KMS-11 (cell line): ENCODE data around the gene GTF2F2.
A peak's percentile ranks its signal among the peaks of the same experiment; 100 is the strongest.

Source experiments
- H2AFZ ChIP-seq: fragments of 200-600 bp; sonication (generic); 2 replicates; pipeline ENCODE4 v1.6.1; 2016; ENCODE audit warnings: antibody characterized with exemption, mixed run types, low read depth
- H3K27ac ChIP-seq: fragments of 200-600 bp; sonication (generic); 2 replicates; pipeline ENCODE4 v1.6.1; 2016; ENCODE audit warnings: mild to moderate bottlenecking, mixed run types
- H3K27me3 ChIP-seq: fragments of 200-600 bp; sonication (generic); 2 replicates; pipeline ENCODE4 v1.6.1; 2017; ENCODE audit warnings: mild to moderate bottlenecking, low read depth, mixed run types, moderate library complexity; ENCODE audit not compliant: insufficient read depth
- H3K36me3 ChIP-seq: fragments of 200-600 bp; sonication (generic); 2 replicates; pipeline ENCODE4 v1.6.1; 2017; ENCODE audit warnings: mild to moderate bottlenecking, mixed run types; ENCODE audit not compliant: insufficient read depth
- H3K4me1 ChIP-seq: fragments of 200-600 bp; sonication (generic); 2 replicates; pipeline ENCODE4 v1.6.1; 2016; ENCODE audit warnings: mild to moderate bottlenecking, low read depth, mixed run types; ENCODE audit not compliant: poor library complexity, severe bottlenecking
- H3K4me2 ChIP-seq: fragments of 200-600 bp; sonication (generic); 2 replicates; pipeline ENCODE4 v1.7.0; 2016; ENCODE audit warnings: mild to moderate bottlenecking, mixed run types
- H3K4me3 ChIP-seq: fragments of 200-600 bp; sonication (generic); IDR thresholded peaks from 2 replicates; pipeline ENCODE4 v1.6.1; 2017; ENCODE audit warnings: low read depth, low read length, mixed read lengths; ENCODE audit not compliant: insufficient read depth
- H3K79me2 ChIP-seq: fragments of 200-600 bp; sonication (generic); 2 replicates; pipeline ENCODE4 v1.6.1; 2016; ENCODE audit warnings: low read depth, mixed run types; ENCODE audit not compliant: insufficient read depth
- H3K9ac ChIP-seq: fragments of 200-600 bp; sonication (generic); 2 replicates; pipeline ENCODE4 v1.6.1; 2016; ENCODE audit warnings: mild to moderate bottlenecking, mixed run types
- H4K20me1 ChIP-seq: fragments of 200-600 bp; sonication (generic); 2 replicates; pipeline ENCODE4 v1.6.1; 2016; ENCODE audit warnings: mild to moderate bottlenecking, mixed run types; ENCODE audit not compliant: insufficient read depth
- TF ChIP-seq, protein P1 (sequence below): fragments of 200-600 bp; sonication (generic); conservative IDR thresholded peaks from 2 replicates; pipeline ENCODE4 v1.6.1; 2017; ENCODE audit warnings: low read depth, mild to moderate bottlenecking, antibody characterized with exemption, low read length, moderate library complexity, mixed read lengths

The GTF2F2 gene

DNA sequence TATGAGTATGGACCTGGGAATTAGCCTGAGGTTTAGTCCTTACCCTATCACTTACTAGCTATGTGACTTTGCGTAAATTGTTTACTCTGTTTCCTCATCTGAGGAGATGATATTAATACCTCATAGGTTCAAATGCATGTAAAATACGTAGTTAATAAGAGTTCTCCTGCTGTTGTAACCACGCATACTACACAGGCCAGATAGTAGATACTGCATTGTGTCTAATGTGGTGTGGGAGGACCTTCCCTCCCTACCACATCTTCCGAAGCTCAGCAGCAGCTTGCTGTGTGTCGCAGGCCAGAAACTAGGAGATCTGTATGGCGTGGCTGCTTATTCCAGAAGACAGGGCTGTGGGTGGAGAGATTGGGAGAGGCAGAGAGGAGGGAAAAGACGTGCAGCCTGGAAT is 23.0 kb downstream of the GTF2F2 start:
- TF ChIP-seq, protein P1, sequence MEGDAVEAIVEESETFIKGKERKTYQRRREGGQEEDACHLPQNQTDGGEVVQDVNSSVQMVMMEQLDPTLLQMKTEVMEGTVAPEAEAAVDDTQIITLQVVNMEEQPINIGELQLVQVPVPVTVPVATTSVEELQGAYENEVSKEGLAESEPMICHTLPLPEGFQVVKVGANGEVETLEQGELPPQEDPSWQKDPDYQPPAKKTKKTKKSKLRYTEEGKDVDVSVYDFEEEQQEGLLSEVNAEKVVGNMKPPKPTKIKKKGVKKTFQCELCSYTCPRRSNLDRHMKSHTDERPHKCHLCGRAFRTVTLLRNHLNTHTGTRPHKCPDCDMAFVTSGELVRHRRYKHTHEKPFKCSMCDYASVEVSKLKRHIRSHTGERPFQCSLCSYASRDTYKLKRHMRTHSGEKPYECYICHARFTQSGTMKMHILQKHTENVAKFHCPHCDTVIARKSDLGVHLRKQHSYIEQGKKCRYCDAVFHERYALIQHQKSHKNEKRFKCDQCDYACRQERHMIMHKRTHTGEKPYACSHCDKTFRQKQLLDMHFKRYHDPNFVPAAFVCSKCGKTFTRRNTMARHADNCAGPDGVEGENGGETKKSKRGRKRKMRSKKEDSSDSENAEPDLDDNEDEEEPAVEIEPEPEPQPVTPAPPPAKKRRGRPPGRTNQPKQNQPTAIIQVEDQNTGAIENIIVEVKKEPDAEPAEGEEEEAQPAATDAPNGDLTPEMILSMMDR = no peak
- H3K9ac ChIP-seq = no peak overlapping the region
- H3K4me1 ChIP-seq = no peaks in the 10 kb centered on the region
- H2AFZ ChIP-seq = no peak overlapping the region
- H3K79me2 ChIP-seq = 0 out of 2 replicates have a peak, but pooled peaks cover 7% of the 10 kb centered on the region
- H4K20me1 ChIP-seq = no peaks in the 10 kb centered on the region
- no peak overlapping the region for H3K4me3 ChIP-seq
- no peak overlapping the region for H3K4me2 ChIP-seq
- no peak overlapping the region for H3K27ac ChIP-seq
- no peaks in the 10 kb centered on the region for H3K36me3 ChIP-seq
- no peaks in the 10 kb centered on the region for H3K27me3 ChIP-seq

DNA sequence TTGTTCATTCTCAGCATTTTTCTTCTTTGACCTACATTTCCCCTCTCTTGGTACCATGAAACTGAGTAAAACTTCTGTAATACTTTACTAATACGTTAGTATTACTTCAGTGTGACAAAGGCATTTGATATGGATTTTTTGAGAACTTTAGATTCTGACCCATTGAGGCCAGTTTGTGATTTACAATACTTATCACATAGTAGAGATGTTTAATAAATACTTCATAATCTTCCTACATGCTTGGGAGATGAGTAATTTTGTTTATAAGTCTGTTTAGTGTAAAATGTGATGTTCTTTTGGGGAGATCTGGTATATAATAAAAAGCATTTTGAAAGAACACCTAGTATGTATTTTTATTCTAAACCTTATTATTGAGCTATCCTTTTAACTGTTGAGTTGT is 29.7 kb downstream of the GTF2F2 start:
- Histone ChIP-seq H3K4me3 (no peak overlapping the region), H3K4me1 (no peaks in the 10 kb centered on the region), H3K27me3 (no peaks in the 10 kb centered on the region), H3K9ac (no peak overlapping the region), H3K79me2 (no peaks in the 10 kb centered on the region), H2AFZ (no peak overlapping the region), H4K20me1 (no peaks in the 10 kb centered on the region), H3K4me2 (no peak overlapping the region), H3K27ac (no peak overlapping the region), H3K36me3 (no peaks in the 10 kb centered on the region)
- TF ChIP-seq, protein P1 = no peak

DNA sequence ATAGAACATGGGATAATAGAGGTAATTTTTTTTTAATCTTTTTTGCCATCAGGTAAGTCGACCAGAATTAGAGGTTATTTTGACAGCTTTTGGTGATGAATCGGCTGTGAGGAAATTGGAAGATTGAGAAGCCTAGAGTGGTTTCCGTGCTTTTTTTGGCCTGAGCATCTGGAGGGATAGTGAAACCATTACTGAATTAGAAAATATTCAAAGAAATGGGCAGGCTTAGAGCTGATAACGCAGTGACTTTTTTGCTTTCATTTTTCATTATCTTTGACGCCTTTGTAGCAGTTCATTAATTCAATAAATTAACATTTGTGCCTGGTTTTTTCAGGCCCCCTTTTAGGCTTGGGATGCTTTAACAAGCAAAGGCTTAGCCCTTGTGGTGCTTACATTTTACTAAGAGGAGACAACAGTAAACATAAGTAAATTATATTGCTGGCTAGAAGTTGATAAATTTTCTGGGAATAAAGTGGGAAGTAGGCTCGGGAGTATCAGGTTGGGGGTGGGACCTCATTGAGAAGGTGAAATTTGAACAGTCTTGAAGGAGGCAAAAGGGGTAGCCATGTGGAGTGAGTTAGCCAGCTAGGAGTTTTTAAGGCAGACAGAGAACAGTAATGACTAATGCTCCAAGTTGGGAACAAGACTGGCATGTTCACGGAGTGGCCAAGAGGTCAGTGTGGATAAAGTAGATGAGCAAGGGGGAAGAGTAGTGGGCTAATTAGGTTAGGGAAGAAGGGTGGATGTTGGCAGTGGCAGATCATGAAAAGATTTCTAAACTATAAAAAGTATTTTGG is 36.5 kb downstream of the GTF2F2 start:
- H3K4me2 ChIP-seq = peak overlapping the region; percentile 68
- H3K4me3 ChIP-seq = no peak overlapping the region
- no peaks in the 10 kb centered on the region for H3K27me3 ChIP-seq
- H4K20me1 ChIP-seq = no peaks in the 10 kb centered on the region
- H3K27ac ChIP-seq = peak overlapping the region; percentile 69
- H2AFZ ChIP-seq = no peak overlapping the region; the same call in 1 of the 2 replicates
- peak overlapping the region; percentile 22; the same call in 1 of the 2 replicates for H3K9ac ChIP-seq
- peaks cover 37% of the 10 kb centered on the region for H3K4me1 ChIP-seq
- TF ChIP-seq, protein P1 = no peak
- no peaks in the 10 kb centered on the region for H3K79me2 ChIP-seq
- H3K36me3 ChIP-seq = no peaks in the 10 kb centered on the region

GRCh38 chr13:45162194-45162593 is 41.9 kb downstream of the GTF2F2 start:
- Histone ChIP-seq H3K4me3 (no peak overlapping the region), H2AFZ (no peak overlapping the region), H3K27me3 (no peaks in the 10 kb centered on the region), H3K36me3 (no peaks in the 10 kb centered on the region), H4K20me1 (no peaks in the 10 kb centered on the region), H3K4me2 (no peak overlapping the region), H3K27ac (no peak overlapping the region), H3K79me2 (no peaks in the 10 kb centered on the region), H3K9ac (no peak overlapping the region), H3K4me1 (peaks cover 21% of the 10 kb centered on the region)
- TF ChIP-seq, protein P1 = no peak
